ENCODE results near the gene MCC.

The MCC gene

DNA sequence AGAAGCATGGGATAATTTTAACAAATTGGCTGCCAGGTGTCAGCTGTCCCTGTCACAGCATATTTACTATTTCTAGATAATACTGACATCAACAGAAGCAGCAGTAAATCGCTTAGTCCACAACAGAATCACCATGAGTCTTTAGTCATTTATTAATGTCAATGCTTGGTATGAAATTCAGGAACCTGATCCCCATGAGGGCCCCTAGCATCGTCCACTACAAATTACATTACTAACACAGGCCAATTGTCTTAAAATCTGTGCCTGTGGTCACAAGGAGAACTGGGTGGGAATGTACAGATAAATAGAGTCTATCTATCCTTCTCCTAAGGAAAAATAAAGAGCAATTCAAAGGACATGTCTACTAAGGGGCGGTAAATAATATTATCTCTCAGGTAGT lies 129.6 kb downstream of the MCC start:
- DNase-seq = no peak

DNA sequence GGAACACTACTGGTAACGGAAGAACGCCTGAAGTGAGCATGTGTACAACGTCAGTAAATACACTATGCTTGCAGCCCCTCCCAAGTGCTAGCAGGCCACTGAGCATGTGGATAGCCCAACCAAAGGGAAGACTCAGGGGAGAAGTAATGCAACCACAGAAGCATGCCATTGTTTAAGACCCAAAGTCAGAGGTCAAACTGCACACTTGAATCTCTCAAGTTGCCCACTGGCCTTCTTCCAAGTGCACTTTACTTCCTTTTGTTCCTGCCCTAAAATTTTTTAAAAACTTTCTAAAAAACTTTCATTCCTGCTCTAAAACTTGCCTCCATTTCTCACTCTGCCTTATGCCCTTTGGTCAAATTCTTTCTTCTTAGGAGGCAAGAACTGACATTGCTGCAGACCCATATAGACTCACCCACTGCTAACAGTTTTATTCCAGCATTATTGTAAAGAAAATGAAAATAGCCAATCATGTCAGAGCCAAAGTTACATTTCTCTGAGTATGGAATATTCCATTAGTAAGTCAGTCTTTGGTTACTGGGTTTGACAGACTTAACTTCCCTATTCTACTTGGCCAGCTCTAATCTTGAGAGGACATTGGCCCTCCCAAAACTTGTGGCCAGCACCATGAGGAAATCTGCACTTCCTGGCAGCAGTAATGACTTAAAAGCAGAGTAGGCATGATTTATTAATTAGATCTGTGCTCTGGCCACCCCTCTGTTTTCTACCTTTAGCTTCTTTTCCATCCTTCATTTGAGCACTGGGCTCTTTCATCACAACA lies 130.4 kb downstream of the MCC start:
- no peak for DNase-seq

DNA sequence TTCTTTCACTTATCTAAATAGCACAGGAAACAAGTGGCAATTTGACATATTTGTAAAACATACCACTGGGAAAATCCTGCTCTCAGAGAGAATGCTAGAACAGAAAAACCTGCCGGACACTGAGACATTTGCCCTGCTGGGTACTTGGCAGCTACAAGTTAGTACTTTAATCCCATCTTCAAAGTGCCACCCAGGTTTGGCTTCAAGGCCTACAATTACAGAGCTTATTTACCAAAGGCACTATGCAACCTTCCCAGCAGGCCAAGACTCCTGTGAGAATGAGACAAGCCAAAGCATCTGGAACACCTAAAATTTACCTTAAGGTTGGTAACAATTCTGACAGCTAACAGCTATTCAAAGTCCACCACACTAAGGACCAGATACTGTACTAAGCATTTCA lies 131.8 kb downstream of the MCC start:
- no peak for DNase-seq

DNA sequence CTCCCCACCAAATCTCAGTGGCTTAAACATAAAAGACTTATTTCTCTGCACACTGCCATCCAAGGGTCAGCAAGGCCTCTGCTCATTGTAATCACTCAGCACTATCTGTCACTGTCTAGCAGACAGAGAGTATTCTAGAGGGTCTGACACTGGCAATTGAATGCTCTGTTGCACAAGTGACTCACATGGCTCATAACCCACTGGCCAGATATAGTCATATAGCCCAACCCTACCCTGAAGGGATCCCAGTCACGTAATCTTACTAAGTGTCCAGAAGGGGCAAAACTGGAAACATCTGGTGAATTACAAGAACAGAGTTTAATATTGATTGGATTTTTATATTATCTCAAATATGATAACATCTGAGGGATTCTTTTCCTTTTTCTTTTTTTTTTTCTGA lies 134.2 kb downstream of the MCC start:
- no peak for DNase-seq

DNA sequence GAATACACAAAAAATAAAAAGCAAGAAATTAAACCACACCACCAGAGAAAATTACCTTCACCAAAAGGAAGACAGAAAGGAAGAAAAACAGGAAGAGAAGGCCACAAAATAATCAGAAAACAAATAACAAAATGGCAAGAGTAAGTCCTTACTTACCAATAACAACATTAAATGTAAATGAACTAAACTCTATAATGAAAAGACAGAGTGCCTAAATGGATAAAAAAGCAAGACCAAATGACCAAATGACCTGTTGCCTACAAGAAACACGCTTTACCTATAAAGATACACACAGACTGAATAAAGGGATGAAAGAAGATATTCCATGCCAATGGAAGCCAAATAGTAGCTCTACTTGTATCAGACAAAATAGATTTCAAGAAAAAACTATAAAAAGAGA lies 140.7 kb downstream of the MCC start:
- no peak for DNase-seq

DNA sequence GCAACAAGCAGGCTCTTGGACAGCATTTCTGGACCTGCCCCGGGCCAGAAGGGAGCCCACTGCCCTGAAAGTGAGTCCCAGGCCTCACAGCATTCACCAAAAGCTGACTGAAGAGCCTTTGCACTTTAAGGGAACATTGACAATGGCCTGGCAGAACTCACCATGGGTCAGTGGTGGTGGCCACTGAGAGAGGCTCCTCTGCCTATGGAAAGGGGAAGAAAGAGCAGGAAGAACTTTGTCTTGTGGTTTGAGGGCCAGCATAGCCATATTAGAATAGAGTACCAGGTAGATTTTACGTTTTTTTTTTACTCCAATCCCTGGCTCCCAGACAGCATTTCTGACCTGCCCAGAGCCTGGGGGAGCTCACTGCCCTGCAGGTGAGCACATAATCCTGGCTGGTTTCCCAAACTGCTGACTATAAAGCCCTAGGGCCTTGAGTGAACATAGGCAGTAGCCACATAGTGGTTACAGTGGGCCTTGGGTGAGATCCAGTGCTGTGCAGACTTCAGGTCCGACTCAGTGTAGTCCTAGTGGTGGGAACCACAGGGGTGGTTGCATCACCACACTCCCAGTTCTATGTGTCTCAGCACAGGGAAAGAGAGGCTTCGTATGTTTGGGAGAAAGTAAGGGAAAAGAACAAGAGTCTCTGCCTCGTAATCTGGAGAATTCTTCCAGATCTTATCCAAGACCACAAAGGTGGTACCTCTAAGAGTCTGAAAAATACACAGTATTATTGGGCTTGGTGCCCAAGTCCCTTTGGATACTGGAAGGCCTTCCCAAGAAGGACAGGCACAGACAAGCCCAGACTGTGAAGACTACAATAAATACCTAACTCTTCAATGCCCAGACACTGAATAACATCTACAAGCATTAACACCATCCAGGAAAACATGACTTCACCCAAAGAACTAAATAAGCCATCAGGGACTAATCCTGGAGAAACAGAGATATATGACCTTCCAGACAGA lies 143.0 kb downstream of the MCC start:
- DNase-seq = no peak

DNA sequence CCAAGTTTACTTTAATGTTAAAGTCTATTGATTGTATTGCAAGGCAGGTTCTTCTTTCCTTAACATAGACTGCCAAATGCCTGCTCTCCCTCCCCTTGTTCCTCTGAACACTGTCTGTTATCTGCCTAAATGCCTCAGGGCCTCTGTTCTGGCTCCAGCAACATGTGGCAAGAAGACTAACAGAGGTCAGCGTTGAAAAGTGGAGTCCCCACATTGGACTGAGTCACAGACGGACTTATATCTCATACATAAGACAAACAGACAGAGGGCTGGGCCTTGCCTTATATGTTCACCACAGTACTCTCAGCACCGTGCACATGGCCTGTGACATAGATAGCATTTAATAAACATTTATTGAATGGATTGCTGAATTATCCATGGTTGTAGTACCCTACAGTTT lies 144.9 kb downstream of the MCC start:
- no peak for DNase-seq

DNA sequence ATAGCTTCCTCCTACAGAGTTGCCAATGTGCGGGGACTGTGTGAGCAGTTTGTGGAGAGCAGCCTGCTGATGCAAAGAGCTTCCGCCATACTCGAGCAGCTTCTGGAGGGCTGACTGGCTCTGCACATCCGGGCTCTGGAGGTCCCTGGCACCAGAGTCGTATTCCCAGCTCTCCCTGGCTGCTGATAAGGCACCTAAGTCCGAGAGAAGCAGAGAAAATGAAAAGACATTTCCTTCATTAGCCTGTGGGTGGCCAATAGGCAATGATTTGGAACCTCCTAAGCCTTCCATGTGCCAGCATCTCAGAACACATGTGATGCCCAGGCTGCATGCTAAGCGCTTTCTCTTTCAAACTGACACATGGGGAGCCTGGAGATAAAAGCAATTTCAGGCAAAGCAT lies 147.7 kb downstream of the MCC start:
- no peak for DNase-seq

DNA sequence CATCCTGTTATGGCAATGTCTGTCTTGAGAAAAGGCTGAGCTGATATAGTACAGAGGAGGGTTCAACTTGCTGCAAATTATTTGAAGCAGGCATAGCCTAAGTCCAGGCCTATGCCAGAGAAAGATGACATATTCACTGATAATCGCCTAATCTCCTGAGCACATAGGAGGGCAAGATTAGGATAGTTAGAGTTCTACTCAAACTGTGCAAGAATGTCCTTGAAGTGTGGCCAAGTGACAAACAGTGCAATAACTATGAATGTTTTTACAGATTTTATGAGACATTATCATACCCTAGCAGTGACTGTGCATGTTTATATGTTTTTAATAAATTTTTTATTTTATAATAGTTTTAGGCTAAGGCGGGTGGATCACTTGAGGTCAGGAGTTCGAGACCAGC lies 149.6 kb downstream of the MCC start:
- no peak for DNase-seq

DNA sequence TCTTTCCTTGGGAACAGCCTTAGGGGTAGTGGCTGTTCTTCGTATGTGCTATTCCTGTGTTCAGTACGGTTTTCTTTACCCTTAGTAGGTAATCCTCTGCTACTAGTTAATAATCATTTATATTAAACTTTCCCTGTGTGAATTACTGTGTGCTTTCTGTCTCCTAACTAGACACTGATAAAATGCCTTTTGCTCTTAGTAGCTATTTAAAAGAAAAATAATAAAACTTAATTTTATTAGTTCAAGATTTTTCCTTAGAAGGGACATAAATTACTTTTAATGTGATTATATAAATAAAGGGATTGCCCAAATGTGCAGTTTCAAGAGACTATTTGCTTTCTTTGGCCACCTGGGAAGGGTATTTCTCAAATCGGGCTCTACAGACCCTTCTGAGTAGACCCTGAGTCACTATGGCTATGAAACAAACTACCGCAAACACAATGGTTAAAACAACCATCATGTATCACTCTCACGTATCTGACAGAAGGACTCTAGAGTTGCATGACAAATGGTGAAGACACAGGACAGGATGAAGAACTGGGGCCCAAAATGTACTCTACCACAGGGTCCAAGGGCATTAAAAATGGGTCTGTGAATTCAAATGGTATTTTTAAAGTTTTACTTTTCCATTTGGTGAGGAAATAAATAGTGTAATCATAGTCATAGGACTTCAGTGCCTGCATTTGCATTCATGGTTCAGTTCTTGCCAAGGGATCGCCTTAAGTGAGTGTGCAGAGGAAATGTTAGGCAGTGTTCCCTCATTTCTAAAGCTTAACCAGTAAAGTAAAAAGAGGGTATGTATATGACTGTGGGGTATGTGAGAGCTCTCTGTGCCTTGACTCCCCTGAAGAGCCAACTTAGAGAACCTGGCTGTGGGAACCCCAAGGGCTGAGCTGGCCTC lies 150.5 kb downstream of the MCC start:
- DNase-seq = no peak

DNA sequence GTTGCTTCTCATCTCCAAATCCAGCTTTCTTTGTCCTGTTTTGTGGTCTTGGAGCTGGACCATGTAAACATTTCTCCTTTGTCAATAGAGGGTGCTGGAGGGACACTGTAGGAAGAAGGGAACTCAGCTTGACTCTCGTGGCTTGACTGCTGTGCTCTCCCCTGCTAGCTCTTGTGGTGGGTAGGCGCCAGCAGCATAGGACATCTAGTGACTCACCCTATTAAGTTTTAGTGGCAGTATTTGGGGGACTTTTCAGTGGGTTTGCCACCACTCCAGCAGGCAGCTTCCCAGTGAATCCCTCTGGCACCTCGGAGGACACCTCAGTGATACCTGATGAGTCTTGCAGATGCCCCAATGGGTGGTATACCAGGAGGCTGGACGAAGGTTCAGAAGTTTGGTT lies 151.3 kb downstream of the MCC start:
- no peak for DNase-seq

DNA sequence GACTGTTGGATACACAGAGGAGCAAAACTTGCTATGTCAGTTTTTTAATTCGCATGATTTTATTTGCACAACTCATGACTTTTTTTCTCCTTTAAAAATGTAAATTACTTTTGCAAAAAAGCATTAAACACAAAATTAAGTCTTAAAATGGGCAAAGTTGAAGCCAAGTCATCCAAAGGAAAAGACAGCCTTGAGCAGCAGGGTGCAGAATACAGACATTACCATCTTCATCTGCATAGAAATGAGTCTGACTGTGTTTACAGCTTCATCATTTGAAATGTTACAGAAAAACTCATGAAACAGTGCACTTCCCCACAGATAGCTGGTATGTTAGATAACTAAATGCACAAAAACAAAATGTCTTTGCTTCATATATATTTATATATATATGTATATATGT lies 154.8 kb downstream of the MCC start:
- no peak for DNase-seq

DNA sequence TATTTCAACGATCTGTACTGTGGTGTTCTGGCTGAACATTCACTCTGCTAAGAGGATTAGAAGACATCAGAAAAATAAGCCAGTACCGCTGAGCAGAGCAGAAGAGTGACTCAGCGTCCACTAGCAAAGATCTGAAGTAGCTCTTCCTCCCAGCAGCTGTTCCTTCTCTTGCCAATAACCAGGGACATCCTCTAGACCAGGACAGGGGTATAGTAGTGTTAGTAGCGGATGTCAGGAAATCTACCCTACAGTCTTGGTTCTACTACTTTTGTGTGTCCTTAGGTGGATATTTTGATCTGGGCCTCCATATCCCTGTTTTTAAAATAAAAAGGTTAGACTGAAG lies 157.1 kb downstream of the MCC start:
- no peak for DNase-seq

DNA sequence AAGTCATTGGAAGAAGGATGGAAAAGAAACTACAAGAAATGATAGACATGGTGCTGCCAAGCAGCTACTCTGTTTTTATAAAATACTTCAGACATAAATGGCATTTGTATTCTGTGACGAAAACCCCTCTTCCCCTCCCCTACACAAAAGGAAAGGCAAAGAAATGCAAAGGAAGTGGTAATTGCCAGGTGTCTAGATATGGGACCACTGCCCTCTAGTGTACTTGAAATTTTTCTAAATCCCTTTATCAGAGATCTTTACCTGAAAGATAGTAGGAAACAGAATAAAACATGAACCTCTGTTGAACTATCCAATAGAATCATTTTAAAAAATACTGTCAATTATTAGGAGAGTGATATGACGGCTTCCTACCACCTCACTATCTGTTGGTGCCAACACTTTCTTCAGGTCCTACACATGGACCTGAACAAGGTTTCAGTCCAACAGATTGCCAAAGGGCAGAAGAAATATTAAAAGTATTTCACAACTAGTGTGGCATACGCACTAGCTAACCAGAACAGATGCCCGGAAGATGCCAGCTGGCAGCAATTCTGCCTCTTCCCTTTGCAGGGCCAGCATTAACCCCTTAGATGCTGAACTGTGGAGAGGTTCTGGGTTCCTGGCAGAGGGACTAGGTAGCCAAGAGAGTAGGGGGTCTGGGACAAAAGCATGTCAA lies 157.6 kb downstream of the MCC start:
- DNase-seq = no peak

DNA sequence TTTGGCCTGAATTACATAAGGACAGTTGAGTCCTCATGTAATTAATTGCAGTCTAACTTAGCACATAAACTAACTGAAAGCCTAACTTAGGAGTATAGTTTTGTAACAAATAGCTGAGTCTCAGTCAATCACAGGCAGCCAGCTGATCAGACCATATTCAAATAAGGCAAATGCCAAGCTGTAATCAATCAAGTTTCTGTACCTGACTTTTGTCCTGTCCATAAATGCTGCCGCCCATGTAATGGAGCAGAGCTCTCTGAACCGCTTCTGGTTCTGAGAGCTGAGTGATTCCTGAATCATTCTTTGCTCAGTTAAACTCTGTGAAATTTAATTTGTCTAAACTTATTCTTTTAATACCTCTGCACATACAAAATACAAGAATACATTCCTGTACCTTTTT lies 158.3 kb downstream of the MCC start:
- DNase-seq = no peak

DNA sequence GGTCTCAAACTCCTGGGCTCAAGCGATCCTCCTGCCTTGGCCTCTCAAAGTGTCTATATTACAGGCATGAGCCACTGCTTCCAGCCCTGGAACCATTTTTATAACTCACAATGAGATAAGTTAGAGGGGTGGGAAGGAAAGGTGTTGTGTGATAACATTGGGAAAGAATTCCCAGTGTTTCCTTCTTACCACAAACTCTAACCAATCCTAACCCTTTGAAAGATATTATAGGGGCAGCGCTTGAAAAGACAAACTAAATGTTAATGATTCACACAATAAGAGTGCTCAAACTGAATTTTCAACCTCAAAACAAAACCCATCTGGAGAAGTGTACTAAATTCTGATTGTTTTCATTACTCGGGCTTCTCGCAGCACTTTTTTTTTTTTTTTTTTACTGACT lies 163.2 kb downstream of the MCC start:
- no peak for DNase-seq

DNA sequence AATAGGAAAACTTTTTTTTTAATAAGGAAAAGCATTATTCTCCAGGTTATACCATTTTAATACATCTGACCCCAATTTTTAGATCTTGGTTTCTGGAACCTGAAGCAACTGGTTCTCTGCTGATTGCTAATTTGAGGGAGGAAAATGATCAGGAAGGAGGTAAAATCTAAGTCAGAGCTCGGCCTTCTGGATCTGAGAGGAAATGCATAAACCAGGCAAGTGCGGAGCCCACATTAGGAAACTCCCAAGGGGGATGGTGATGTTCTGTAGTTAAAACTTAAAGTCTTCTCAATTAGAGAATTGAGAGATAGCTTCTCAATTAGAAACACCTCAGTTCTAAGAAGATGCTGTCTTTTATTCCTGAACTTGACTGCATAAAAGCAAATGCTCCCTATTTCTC lies 167.0 kb downstream of the MCC start:
- DNase-seq = no peak

DNA sequence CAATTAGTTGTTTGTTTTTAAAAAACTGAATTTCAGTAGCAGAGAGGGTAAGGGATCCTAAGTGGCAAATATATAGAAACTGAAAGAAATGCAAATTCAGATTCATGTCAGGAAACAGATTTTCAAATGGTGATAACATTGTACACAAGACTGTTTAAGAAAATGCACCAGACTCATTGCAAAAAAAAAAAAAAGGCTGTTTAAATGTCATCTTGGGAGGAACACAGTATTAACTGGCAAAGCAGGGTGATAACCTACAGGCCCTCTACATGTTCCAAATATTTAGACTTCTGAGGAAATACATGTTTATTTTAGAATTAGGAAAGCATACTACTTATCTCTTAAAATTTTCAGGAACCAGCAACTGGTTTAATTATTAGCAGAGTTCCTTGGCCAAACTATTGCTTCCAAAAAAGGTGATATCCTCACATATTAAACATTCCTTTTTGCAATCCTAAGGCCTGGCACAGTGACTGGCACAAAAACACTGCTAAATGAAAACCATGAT lies 167.9 kb downstream of the MCC start:
- no peak for DNase-seq

DNA sequence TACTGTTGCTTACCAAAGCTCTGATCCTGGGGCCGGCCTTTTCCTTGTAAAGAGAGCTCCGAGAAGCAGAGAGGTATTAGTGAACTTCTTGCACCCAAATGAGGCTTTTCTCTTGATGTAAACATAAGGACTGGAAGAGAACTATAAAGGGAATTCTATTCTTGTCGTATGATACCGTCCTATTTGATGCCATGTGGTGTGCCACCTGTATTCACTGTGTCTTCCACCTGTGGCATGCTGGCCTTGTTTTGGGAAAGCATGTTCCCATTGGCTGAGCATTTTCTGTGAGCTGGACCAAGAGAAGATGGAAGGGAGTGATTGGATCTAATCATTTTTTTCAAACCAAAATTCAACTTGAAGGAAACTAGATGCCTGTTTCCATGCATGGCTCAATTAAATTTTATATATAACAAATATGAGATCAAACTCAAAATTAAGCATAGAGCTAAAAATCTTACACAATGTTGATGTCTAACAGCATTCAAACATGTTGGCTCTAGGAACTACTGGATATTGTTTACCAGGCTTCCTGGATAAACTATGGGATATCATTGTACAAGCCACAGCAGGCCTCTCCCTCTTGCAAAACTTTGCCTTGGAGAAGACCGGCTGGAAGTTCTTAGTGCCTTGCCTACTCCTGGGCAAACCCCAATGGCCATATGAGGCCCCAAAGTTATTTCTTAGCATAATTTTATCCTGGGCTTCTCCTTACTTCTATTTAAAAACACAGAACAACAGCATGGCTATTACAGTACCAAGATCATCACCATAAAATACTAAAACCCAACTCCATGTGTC lies 168.8 kb downstream of the MCC start:
- no peak for DNase-seq

DNA sequence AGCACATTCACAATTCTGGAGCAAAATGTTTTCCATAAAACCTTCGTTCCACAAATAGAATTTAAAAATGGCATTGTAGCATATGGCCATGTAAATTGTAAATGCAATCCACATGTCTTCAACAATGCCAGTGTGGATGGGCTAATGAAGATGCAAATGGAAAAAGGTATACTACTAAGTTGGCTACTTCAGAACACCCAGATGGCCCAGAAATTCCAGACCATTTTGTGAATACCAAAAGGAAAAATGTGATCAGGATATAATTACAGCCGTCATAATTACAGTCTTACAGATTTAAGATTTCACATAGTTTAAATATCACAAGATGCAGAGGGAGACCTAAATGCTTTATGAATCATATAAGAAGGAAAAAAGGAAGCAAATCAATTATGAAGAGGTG lies 170.6 kb downstream of the MCC start:
- no peak for DNase-seq

DNA sequence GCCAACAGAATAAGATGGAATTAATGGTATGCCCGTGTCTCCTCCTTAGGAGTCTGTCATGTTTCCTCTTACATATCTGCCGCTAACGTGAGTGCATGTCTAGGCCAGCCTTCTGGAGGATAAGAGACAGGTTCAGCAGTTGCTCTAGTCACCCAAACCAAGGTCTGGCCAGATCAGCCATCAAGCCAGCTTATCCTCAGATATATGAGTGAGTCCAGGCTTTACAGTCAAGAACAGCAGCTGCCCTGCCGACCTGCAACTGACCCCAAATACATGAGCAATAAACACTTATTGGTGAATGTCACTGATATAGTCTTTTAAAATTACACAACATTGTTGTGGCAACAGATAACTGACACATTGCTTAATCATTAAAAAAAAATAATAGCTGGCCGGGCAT lies 177.0 kb downstream of the MCC start:
- DNase-seq = no peak

DNA sequence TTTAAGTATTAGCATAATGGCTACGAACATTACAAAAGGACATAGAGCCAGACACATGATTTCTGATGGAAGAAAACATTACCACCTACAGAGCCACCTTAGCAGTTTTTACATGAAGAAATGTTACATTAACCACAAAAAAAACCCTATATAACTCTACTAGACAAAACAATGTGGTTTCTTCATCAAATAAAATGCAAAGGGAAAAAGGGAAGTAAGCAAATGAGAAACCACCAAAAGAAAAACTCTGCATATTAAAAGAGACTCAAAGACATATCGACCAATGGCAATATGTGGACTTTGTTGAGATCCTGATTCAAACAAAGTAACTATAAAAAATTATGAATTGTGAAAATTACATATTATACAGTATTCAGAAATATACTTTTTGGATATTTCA lies 186.1 kb downstream of the MCC start:
- no peak for DNase-seq

All from activated naive CD4-positive, alpha-beta T cell (primary cell).